Adipocyte (in vitro differentiated cells): ENCODE data around the gene KCTD13.
A peak's percentile ranks its signal among the peaks of the same experiment; 100 is the strongest.
"Not testable (repeated sequence)": the region's sequence is repeated elsewhere in the genome, so short reads cannot be mapped to it uniquely, and the experiment has no call there.

Experiments used
- DNase-seq: peaks from one replicate; pipeline ENCODE4 v3.0.0-alpha.2; 2015; ENCODE audit warnings: low read depth
- H3K27me3 ChIP-seq: replicated peaks from 2 replicates; pipeline ENCODE4 v1.7.0; 2013; ENCODE audit warnings: mild to moderate bottlenecking, low read length, moderate library complexity; ENCODE audit not compliant: control insufficient read depth, insufficient read depth
- H3K36me3 ChIP-seq: 2 replicates; pipeline ENCODE4 v1.7.0; 2013; ENCODE audit warnings: low read length, mild to moderate bottlenecking, moderate library complexity; ENCODE audit not compliant: control insufficient read depth, insufficient read depth, severe bottlenecking
- H3K4me1 ChIP-seq: 2 replicates; pipeline ENCODE4 v1.7.0; 2013; ENCODE audit warnings: mild to moderate bottlenecking, low read length, moderate library complexity; ENCODE audit not compliant: control insufficient read depth, insufficient read depth
- H3K4me3 ChIP-seq: 2 replicates; pipeline ENCODE4 v1.7.0; 2013; ENCODE audit warnings: mild to moderate bottlenecking, low read length, moderate library complexity
- H3K9ac ChIP-seq: 2 replicates; pipeline ENCODE4 v1.7.0; 2013; ENCODE audit warnings: mild to moderate bottlenecking, low read length, moderate library complexity
- H3K9me3 ChIP-seq: 2 replicates; pipeline ENCODE4 v1.7.0; 2013; ENCODE audit warnings: mild to moderate bottlenecking, low read length, moderate library complexity; ENCODE audit not compliant: control insufficient read depth

Gene KCTD13

GRCh38 chr16:29940656-29941055, 14.6 kb upstream of the KCTD13 start:
- H3K27me3 ChIP-seq: no peaks in the 10 kb centered on the region
- DNase-seq: no peak
- H3K4me1 ChIP-seq: peaks cover 15% of the 10 kb centered on the region
- no peak overlapping the region for H3K4me3 ChIP-seq
- no peaks in the 10 kb centered on the region for H3K9me3 ChIP-seq
- H3K9ac ChIP-seq: no peak overlapping the region
- H3K36me3 ChIP-seq: no peaks in the 10 kb centered on the region

- H3K9me3 ChIP-seq, H3K9ac ChIP-seq, H3K4me3 ChIP-seq, H3K27me3 ChIP-seq, H3K36me3 ChIP-seq, DNase-seq, H3K4me1 ChIP-seq: not testable (repeated sequence)
These were observed 5.7 kb upstream of the KCTD13 start for GRCh38 chr16:29931750-29932149.

- H3K4me1 ChIP-seq: peaks cover 16% of the 10 kb centered on the region
- peak overlapping the region; percentile 76 for H3K4me3 ChIP-seq
- H3K27me3 ChIP-seq: no peaks in the 10 kb centered on the region
- no peaks in the 10 kb centered on the region for H3K9me3 ChIP-seq
- DNase-seq: peak; percentile 53
- H3K9ac ChIP-seq: peak overlapping the region; percentile 89
- peaks cover 9% of the 10 kb centered on the region for H3K36me3 ChIP-seq
These were observed 1.3 kb upstream of the KCTD13 start for GRCh38 chr16:29927070-29927905.

- no peaks in the 10 kb centered on the region for H3K9me3 ChIP-seq
- H3K27me3 ChIP-seq: no peaks in the 10 kb centered on the region
- H3K4me3 ChIP-seq: peak overlapping the region; percentile 76
- H3K36me3 ChIP-seq: peaks cover 12% of the 10 kb centered on the region
- peak; percentile 45 for DNase-seq
- H3K4me1 ChIP-seq: peaks cover 16% of the 10 kb centered on the region
- peak overlapping the region; percentile 89 for H3K9ac ChIP-seq
These were observed 656 bp upstream of the KCTD13 start for GRCh38 chr16:29926711-29927052.

- DNase-seq: peak; percentile 35
- no peaks in the 10 kb centered on the region for H3K27me3 ChIP-seq
- H3K9ac ChIP-seq: peak overlapping the region; percentile 89
- H3K4me3 ChIP-seq: peak overlapping the region; percentile 76
- H3K36me3 ChIP-seq: peaks cover 24% of the 10 kb centered on the region
- H3K4me1 ChIP-seq: peaks cover 16% of the 10 kb centered on the region
- H3K9me3 ChIP-seq: no peaks in the 10 kb centered on the region
These were observed 795 bp downstream of the KCTD13 start for GRCh38 chr16:29925105-29925756.

GRCh38 chr16:29922986-29923501, 3.0 kb downstream of the KCTD13 start:
- peaks cover 37% of the 10 kb centered on the region for H3K36me3 ChIP-seq
- no peak overlapping the region for H3K4me3 ChIP-seq
- no peaks in the 10 kb centered on the region for H3K27me3 ChIP-seq
- no peaks in the 10 kb centered on the region for H3K9me3 ChIP-seq
- peaks cover 16% of the 10 kb centered on the region for H3K4me1 ChIP-seq
- H3K9ac ChIP-seq: no peak overlapping the region
- DNase-seq: no peak

GRCh38 chr16:29922326-29922725, 3.7 kb downstream of the KCTD13 start:
- no peak for DNase-seq
- Histone ChIP-seq H3K4me1 (peaks cover 14% of the 10 kb centered on the region), H3K9ac (no peak overlapping the region), H3K9me3 (no peaks in the 10 kb centered on the region), H3K27me3 (no peaks in the 10 kb centered on the region), H3K4me3 (no peak overlapping the region), H3K36me3 (peaks cover 42% of the 10 kb centered on the region)

- H3K4me3 ChIP-seq: no peak overlapping the region
- H3K9ac ChIP-seq: no peak overlapping the region
- peaks cover 42% of the 10 kb centered on the region for H3K36me3 ChIP-seq
- H3K27me3 ChIP-seq: no peaks in the 10 kb centered on the region
- DNase-seq: no peak
- H3K9me3 ChIP-seq: no peaks in the 10 kb centered on the region
- H3K4me1 ChIP-seq: peaks cover 4% of the 10 kb centered on the region
These were observed 5.0 kb downstream of the KCTD13 start for GRCh38 chr16:29921034-29921385.

- H3K27me3 ChIP-seq: no peaks in the 10 kb centered on the region
- H3K9ac ChIP-seq: no peak overlapping the region
- peaks cover 4% of the 10 kb centered on the region for H3K4me1 ChIP-seq
- peaks cover 42% of the 10 kb centered on the region for H3K36me3 ChIP-seq
- no peak overlapping the region for H3K4me3 ChIP-seq
- no peak for DNase-seq
- H3K9me3 ChIP-seq: no peaks in the 10 kb centered on the region
These were observed 5.6 kb downstream of the KCTD13 start for GRCh38 chr16:29920288-29921033.

- H3K4me3 ChIP-seq: no peak overlapping the region
- H3K9me3 ChIP-seq: no peaks in the 10 kb centered on the region
- no peaks in the 10 kb centered on the region for H3K4me1 ChIP-seq
- no peak for DNase-seq
- H3K27me3 ChIP-seq: no peaks in the 10 kb centered on the region
- H3K36me3 ChIP-seq: peaks cover 41% of the 10 kb centered on the region
- H3K9ac ChIP-seq: no peak overlapping the region
These were observed 9.0 kb downstream of the KCTD13 start for GRCh38 chr16:29916979-29917378.

GRCh38 chr16:29915590-29916247, 10.3 kb downstream of the KCTD13 start:
- Histone ChIP-seq H3K27me3 (no peaks in the 10 kb centered on the region), H3K9me3 (no peaks in the 10 kb centered on the region), H3K36me3 (peaks cover 34% of the 10 kb centered on the region)

More at GRCh38 chr16:29915590-29916247, 10.3 kb downstream of the KCTD13 start:
- Histone ChIP-seq H3K4me1 (no peaks in the 10 kb centered on the region), H3K4me3 (no peak overlapping the region), H3K9ac (no peak overlapping the region)
- no peak for DNase-seq
